ENCODE results near the gene PRND.
"Not testable (repeated sequence)": the region's sequence is repeated elsewhere in the genome, so short reads cannot be mapped to it uniquely, and the experiment has no call there.

PRND gene

GRCh38 chr20:4709261-4710105 lies 12.2 kb upstream of the PRND start:
- DNase-seq: no peak

- no peak for DNase-seq
These were observed 11.6 kb upstream of the PRND start for GRCh38 chr20:4710106-4710475.

GRCh38 chr20:4711511-4711910 lies 10.2 kb upstream of the PRND start:
- DNase-seq: no peak

- no peak for DNase-seq
These were observed 8.3 kb upstream of the PRND start for GRCh38 chr20:4713401-4713800.

- DNase-seq: no peak
These were observed 6.9 kb upstream of the PRND start for GRCh38 chr20:4714818-4715217.

GRCh38 chr20:4717816-4718570 lies 3.7 kb upstream of the PRND start:
- DNase-seq: no peak

GRCh38 chr20:4719190-4719589 lies 2.5 kb upstream of the PRND start:
- DNase-seq: no peak

- DNase-seq: peak; percentile 89
These were observed 1.4 kb upstream of the PRND start for GRCh38 chr20:4720041-4720976.

GRCh38 chr20:4720977-4721349 lies 746 bp upstream of the PRND start:
- no peak for DNase-seq

GRCh38 chr20:4722571-4722970 lies 862 bp downstream of the PRND start:
- no peak for DNase-seq

GRCh38 chr20:4722993-4723392 lies 1.3 kb downstream of the PRND start:
- no peak for DNase-seq

- DNase-seq: not testable (repeated sequence)
These were observed 1.8 kb downstream of the PRND start for GRCh38 chr20:4723553-4723952.

- no peak for DNase-seq
These were observed 3.0 kb downstream of the PRND start for GRCh38 chr20:4724459-4725262.

- no peak for DNase-seq
These were observed 3.5 kb downstream of the PRND start for GRCh38 chr20:4725263-4725550.

GRCh38 chr20:4726710-4727397 lies 5.1 kb downstream of the PRND start:
- peak; percentile 76 for DNase-seq

- DNase-seq: no peak
These were observed 6.5 kb downstream of the PRND start for GRCh38 chr20:4728120-4728760.

- DNase-seq: no peak
These were observed 7.6 kb downstream of the PRND start for GRCh38 chr20:4729265-4729664.

GRCh38 chr20:4730780-4731179 lies 9.1 kb downstream of the PRND start:
- no peak for DNase-seq

- no peak for DNase-seq
These were observed 15.2 kb downstream of the PRND start for GRCh38 chr20:4736875-4737274.

GRCh38 chr20:4737857-4738627 lies 16.3 kb downstream of the PRND start:
- no peak for DNase-seq

All from activated effector memory CD4-positive, alpha-beta T cell treated with anti-CD3 and anti-CD28 coated beads, Interleukin-2, amount 50 U/mL, for 16 hours (primary cell).